Measurements from ENCODE around the gene NELFE. TPM values are rescaled to one million over a fixed set of nuclear protein-coding genes. Genes with fewer than 3 reads are reported as not detected.
A peak's percentile ranks its signal among the peaks of the same experiment; 100 is the strongest.

The NELFE gene
- total and polyA plus RNA-seq, 2 of the 13 experiments (the other 11 are each of a cell fraction or from before 2014, with no cell fraction given), result 51.3 to 69.8 TPM

GRCh38 chr6:31947070-31947675 is 11.6 kb downstream of the NELFE start (continued):
- no peak for TF ChIP-seq HNF1A (IDR thresholded peaks at IDR 0.05; ENCODE audit: low read depth)
- TF ChIP-seq HNF1A (CRISPR knock-in tag; IDR thresholded peaks at IDR 0.05; ENCODE audit: borderline replicate concordance), result peak; percentile 32; the same call in 1 of the 2 replicates
- TF ChIP-seq ZNF275 (CRISPR knock-in tag; IDR thresholded peaks at IDR 0.05; ENCODE audit: borderline replicate concordance), result no peak
- no peak for TF ChIP-seq SYNCRIP (IDR thresholded peaks at IDR 0.05; ENCODE audit: insufficient read depth, low read depth, low read length)
- TF ChIP-seq ZNF142 (CRISPR knock-in tag; IDR thresholded peaks at IDR 0.05), result peak; percentile 55; the same call in 1 of the 2 replicates
- TF ChIP-seq HIC2 (CRISPR knock-in tag; IDR thresholded peaks at IDR 0.05; ENCODE audit: low read depth), result 0 out of 2 replicates have a peak, but pooled peaks have one; percentile 20
- peak; percentile 59; the same call in 1 of the 2 replicates for TF ChIP-seq ZNF768 (CRISPR knock-in tag; IDR thresholded peaks at IDR 0.05)
- TF ChIP-seq HMGXB3 (CRISPR knock-in tag; IDR thresholded peaks at IDR 0.05; ENCODE audit: borderline replicate concordance), result no peak
- TF ChIP-seq ZNF746 (CRISPR knock-in tag; IDR thresholded peaks at IDR 0.05), result peak; percentile 26; the same call in 1 of the 2 replicates
